Tibial nerve (tissue), 4 donors: Measurements from ENCODE around the gene SLC12A1. TPM values are rescaled to one million over a fixed set of nuclear protein-coding genes. Genes with fewer than 3 reads are reported as not detected.

ENCODE experiments used
- DNase-seq, 2 donors: peaks; one replicate each; pipeline ENCODE4 v3.0.0-alpha.2; 2019; ENCODE audit warnings: low spot score in 2 of 2
- H3K27ac ChIP-seq, 4 donors: fragments of 200-600 bp; sonication (generic) in 3 of 4; one replicate each; pipeline ENCODE4 v1.5.1; 2017 to 2019; ENCODE audit warnings: mild to moderate bottlenecking in 1 of 4
- H3K27me3 ChIP-seq, 2 donors: fragments of 200-600 bp; sonication (generic) in 1 of 2; one replicate each; pipeline versions ENCODE4 v1.5.1 to v1.6.0; 2017 to 2019
- H3K36me3 ChIP-seq, 3 donors: fragments of 200-600 bp; sonication (generic); one replicate each; pipeline ENCODE4 v1.5.1; 2018 to 2019
- H3K4me1 ChIP-seq, 4 donors: fragments of 200-600 bp; sonication (generic) in 3 of 4; one replicate each; pipeline ENCODE4 v1.5.1; 2017 to 2019
- H3K4me3 ChIP-seq, 4 donors: fragments of 200-600 bp; sonication (generic) in 3 of 4; one replicate each; pipeline ENCODE4 v1.5.1; 2017 to 2019; ENCODE audit warnings: mild to moderate bottlenecking in 1 of 4, moderate library complexity in 1 of 4
- H3K9me3 ChIP-seq, 4 donors: fragments of 200-600 bp; sonication (generic) in 3 of 4; one replicate each; pipeline ENCODE4 v1.5.1; 2017 to 2019
- EP300 ChIP-seq, 2 donors: sonication (generic); formaldehyde crosslinking; IDR thresholded peaks; one replicate each; pipeline ENCODE4 v1.6.1; 2017; ENCODE audit warnings: antibody characterized with exemption in 2 of 2, mild to moderate bottlenecking in 1 of 2
- POLR2A ChIP-seq, 2 donors: fragments of 450-650 bp; IDR thresholded peaks; one replicate each; pipeline ENCODE4 v1.6.1; 2017; ENCODE audit warnings: antibody characterized with exemption in 2 of 2, mild to moderate bottlenecking in 2 of 2, moderate library complexity in 2 of 2
- WGBS, 2 donors: methylation state at CpG; one replicate each; pipeline ENCODE4 v1.1.5; 2018; 5-methylcytosine and 5-hydroxymethylcytosine counted together
- total RNA-seq, 4 donors: library from RNA; depleted of rRNA; stranded (reverse); fragments of >200 nt; gene quantifications; one replicate each; pipeline ENCODE4 v1.1.0, GENCODE V29; 2016
- TF ChIP-seq, protein P1 (sequence below), 5 experiments: fragments of 200-600 bp in 3 of 5; fragments of 450-650 bp in 2 of 5; sonication (generic) in 3 of 5; IDR thresholded peaks; one replicate each; pipeline ENCODE4 v1.5.1; 2016 to 2019; ENCODE audit warnings: antibody characterized with exemption in 5 of 5, mild to moderate bottlenecking in 3 of 5, moderate library complexity in 2 of 5

SLC12A1 gene
- total RNA-seq, 4 donors from 2014 or later = not detected

DNA sequence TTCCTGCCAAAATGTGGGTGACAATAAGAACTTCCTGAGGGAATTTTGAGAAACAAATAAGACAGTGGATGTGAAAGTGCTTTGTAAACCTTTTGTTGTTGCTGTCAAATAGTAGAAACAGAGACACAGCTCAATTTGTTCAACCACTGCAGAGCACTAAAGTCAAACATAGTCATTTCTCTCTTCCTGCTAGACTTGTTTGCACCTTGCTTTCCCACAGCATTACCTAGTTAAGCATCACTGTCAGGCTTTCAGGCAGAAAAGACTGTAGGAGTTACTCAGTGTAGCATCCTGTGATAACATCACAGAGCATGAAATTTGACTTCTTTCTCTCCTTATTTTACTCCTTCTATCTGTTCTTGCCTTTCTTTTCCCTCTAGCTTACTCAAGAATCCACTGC, 27.1 kb downstream of the SLC12A1 start:
- Histone ChIP-seq H3K4me3 (no peak overlapping the region), H3K36me3 (no peaks in the 10 kb centered on the region), H3K9me3 (no peaks in the 10 kb centered on the region), H3K27me3 (no peaks in the 10 kb centered on the region), H3K4me1 (no peaks in the 10 kb centered on the region), H3K27ac (no peak overlapping the region)
- no peak for DNase-seq
- TF ChIP-seq EP300 (IDR thresholded peaks at IDR 0.05) (no peak), POLR2A (IDR thresholded peaks at IDR 0.05) (no peak)
- TF ChIP-seq, protein P1, sequence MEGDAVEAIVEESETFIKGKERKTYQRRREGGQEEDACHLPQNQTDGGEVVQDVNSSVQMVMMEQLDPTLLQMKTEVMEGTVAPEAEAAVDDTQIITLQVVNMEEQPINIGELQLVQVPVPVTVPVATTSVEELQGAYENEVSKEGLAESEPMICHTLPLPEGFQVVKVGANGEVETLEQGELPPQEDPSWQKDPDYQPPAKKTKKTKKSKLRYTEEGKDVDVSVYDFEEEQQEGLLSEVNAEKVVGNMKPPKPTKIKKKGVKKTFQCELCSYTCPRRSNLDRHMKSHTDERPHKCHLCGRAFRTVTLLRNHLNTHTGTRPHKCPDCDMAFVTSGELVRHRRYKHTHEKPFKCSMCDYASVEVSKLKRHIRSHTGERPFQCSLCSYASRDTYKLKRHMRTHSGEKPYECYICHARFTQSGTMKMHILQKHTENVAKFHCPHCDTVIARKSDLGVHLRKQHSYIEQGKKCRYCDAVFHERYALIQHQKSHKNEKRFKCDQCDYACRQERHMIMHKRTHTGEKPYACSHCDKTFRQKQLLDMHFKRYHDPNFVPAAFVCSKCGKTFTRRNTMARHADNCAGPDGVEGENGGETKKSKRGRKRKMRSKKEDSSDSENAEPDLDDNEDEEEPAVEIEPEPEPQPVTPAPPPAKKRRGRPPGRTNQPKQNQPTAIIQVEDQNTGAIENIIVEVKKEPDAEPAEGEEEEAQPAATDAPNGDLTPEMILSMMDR (IDR thresholded peaks at IDR 0.05) = no peak

DNA sequence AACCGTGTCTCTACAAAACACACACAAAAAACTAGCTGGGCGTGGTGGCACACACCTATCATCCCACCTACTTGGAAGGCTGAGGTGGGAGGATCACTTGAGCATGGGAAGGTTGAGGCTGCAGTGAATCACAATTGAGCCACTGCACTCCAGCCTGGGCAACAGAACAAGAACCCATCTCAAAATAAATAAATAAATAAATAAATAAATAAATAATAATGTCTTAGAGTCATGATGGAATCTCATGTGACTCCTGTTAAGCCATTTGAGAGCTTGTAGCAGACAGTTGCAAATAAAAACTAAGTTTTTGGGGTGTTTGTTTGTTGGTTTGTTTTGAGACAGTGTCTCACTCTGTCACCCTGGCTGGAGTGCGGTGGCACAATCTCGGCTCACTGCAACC, 33.2 kb downstream of the SLC12A1 start:
- TF ChIP-seq EP300 (IDR thresholded peaks at IDR 0.05) = no peak
- TF ChIP-seq POLR2A (IDR thresholded peaks at IDR 0.05) = no peak
- TF ChIP-seq, protein P1 (IDR thresholded peaks at IDR 0.05) = no peak
- H3K9me3 ChIP-seq = no peaks in the 10 kb centered on the region
- H3K4me1 ChIP-seq = no peaks in the 10 kb centered on the region
- no peak overlapping the region for H3K4me3 ChIP-seq
- DNase-seq = no peak
- WGBS, 2 donors = 89 to 92% methylated on average over 4 of the region's 4 CpGs
- no peaks in the 10 kb centered on the region for H3K27me3 ChIP-seq
- no peaks in the 10 kb centered on the region for H3K36me3 ChIP-seq
- H3K27ac ChIP-seq = no peak overlapping the region

DNA sequence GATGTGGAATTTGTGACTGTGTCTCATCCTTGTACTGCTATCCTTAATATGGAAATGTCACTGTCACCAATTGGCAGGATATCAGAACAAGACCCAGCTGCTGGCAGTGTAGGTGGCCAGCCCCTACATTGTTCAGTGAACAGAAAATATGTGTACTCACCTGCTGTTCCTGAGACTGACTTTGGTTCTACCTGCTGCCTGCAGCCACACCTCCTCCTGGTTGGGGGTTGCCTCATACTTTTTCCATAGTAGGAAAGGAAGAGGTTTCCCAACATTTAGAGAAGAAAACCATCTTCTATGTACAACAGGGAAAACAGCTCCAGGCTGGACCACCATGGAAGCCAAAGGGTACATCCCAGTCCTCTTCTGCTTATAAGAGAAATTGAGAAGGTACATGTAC, 35.9 kb downstream of the SLC12A1 start:
- H3K4me3 ChIP-seq = no peak overlapping the region
- H3K27ac ChIP-seq = no peak overlapping the region
- TF ChIP-seq, protein P1 (IDR thresholded peaks at IDR 0.05) = no peak
- no peak for TF ChIP-seq POLR2A (IDR thresholded peaks at IDR 0.05)
- TF ChIP-seq EP300 (IDR thresholded peaks at IDR 0.05) = no peak
- no peaks in the 10 kb centered on the region for H3K27me3 ChIP-seq
- no peaks in the 10 kb centered on the region for H3K36me3 ChIP-seq
- DNase-seq = no peak
- no peaks in the 10 kb centered on the region for H3K9me3 ChIP-seq
- H3K4me1 ChIP-seq = no peaks in the 10 kb centered on the region

DNA sequence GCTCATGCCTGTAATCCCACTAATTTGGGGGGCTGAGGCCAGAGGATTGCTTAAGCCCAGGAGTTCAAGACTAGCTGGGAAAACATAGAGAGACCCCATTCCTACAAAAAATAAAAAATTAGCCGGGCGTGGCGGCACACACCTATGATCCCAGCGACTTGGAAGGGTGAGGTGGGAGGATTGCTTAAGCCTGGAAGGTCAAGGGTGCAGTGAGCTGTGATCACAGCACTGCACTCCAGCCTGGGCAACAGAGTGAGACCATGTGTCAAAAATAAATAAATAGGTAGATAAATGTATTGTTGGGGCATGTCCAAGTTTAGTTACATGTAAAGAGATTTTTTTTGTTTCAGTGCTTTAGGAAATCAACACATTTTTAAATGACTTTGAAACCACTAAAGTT, 36.4 kb downstream of the SLC12A1 start:
- Histone ChIP-seq H3K27ac (no peak overlapping the region), H3K4me3 (no peak overlapping the region), H3K36me3 (no peaks in the 10 kb centered on the region), H3K27me3 (no peaks in the 10 kb centered on the region), H3K9me3 (no peaks in the 10 kb centered on the region), H3K4me1 (no peaks in the 10 kb centered on the region)
- no peak for DNase-seq
- WGBS, 2 donors = 93% methylated on average over 4 of the region's 4 CpGs
- TF ChIP-seq, protein P1 (IDR thresholded peaks at IDR 0.05) = no peak
- TF ChIP-seq EP300 (IDR thresholded peaks at IDR 0.05) (no peak), POLR2A (IDR thresholded peaks at IDR 0.05) (no peak)

DNA sequence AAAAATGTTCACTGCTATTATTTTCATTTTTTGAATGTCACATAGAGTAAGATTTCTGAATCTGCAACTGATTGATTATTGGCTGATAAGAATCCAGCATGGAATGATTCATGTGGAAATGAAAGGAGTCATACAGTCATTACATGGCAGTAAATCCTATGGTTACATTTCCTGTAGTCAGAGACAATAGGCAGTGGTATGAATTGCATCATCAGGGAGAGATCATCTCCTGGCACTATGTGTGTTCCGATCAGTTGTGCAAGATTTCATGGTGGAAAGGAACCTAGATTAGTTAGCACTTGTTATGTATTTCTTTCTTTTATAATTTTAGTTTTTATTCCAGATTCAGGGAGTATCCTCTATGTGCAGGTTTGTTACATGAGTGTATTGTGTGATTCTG, 38.8 kb downstream of the SLC12A1 start:
- H3K4me3 ChIP-seq = no peak overlapping the region
- H3K27me3 ChIP-seq = no peaks in the 10 kb centered on the region
- H3K36me3 ChIP-seq = no peaks in the 10 kb centered on the region
- WGBS, 2 donors = 85 to 92% methylated on average over 1 of the region's 1 CpG
- DNase-seq = no peak
- H3K27ac ChIP-seq = no peak overlapping the region
- H3K4me1 ChIP-seq = no peaks in the 10 kb centered on the region
- TF ChIP-seq POLR2A (IDR thresholded peaks at IDR 0.05) = no peak
- TF ChIP-seq, protein P1 (IDR thresholded peaks at IDR 0.05) = no peak
- no peak for TF ChIP-seq EP300 (IDR thresholded peaks at IDR 0.05)
- no peaks in the 10 kb centered on the region for H3K9me3 ChIP-seq
